ENCODE results near the gene COMMD6.

COMMD6 gene

GRCh38 chr13:75505327-75505726 lies 32.3 kb downstream of the COMMD6 start:
- TF ChIP-seq CTCF (IDR thresholded peaks at IDR 0.05; ENCODE audit: control extremely low read depth, extremely low read depth, low read depth, missing control alignments), result no peak
- DNase-seq (ENCODE audit: extremely low spot score), result no peak
- ChIA-PET CTCF (interaction anchor here (0.9 to 1.5 kb wide), 4 partner anchors 8 to 23 kb away, joined by 3 to 6 read pairs (median 3); partner anchors contain the start of gene TBC1D4), POLR2A (no interaction called here)

- TF ChIP-seq CTCF (IDR thresholded peaks at IDR 0.05; ENCODE audit: control extremely low read depth, extremely low read depth, low read depth, missing control alignments), result no peak
- POLR2A ChIA-PET, result no interaction called here
- CTCF ChIA-PET, result interaction anchor here (6.6 kb wide), 1 partner anchor 11 kb away, joined by 47 read pairs; the partner anchor contains the start of gene TBC1D4
- no peak for DNase-seq (ENCODE audit: extremely low spot score)
Observed at GRCh38 chr13:75495938-75496337, 41.7 kb downstream of the COMMD6 start.

GRCh38 chr13:75494491-75494890 lies 43.1 kb downstream of the COMMD6 start:
- CTCF ChIA-PET, result interaction anchor here (1.4 to 6.6 kb wide), 2 partner anchors 10 to 11 kb away, joined by 3 to 47 read pairs; partner anchors contain the start of gene TBC1D4
- POLR2A ChIA-PET, result interaction anchor here (1.1 kb wide), 1 partner anchor 8 kb away, joined by 3 read pairs; no protein-coding TSS in a partner anchor
- DNase-seq (ENCODE audit: extremely low spot score), result no peak
- no peak for TF ChIP-seq CTCF (IDR thresholded peaks at IDR 0.05; ENCODE audit: control extremely low read depth, extremely low read depth, low read depth, missing control alignments)

GRCh38 chr13:75493156-75493555 lies 44.5 kb downstream of the COMMD6 start:
- CTCF ChIA-PET, result interaction anchor here (1.2 to 6.6 kb wide), 2 partner anchors 8 to 18 kb away, joined by 3 to 47 read pairs; partner anchors contain the start of gene TBC1D4
- TF ChIP-seq CTCF (IDR thresholded peaks at IDR 0.05; ENCODE audit: control extremely low read depth, extremely low read depth, low read depth, missing control alignments), result no peak
- POLR2A ChIA-PET, result no interaction called here
- no peak for DNase-seq (ENCODE audit: extremely low spot score)

- TF ChIP-seq CTCF (IDR thresholded peaks at IDR 0.05; ENCODE audit: control extremely low read depth, extremely low read depth, low read depth, missing control alignments), result no peak
- DNase-seq (ENCODE audit: extremely low spot score), result no peak
- ChIA-PET POLR2A (no interaction called here), CTCF (interaction anchor here (1.1 to 6.6 kb wide), 5 partner anchors 8 to 58 kb away, joined by 3 to 47 read pairs (median 3); partner anchors contain the start of genes TBC1D4 and UCHL3)
Observed at GRCh38 chr13:75492389-75492788, 45.3 kb downstream of the COMMD6 start.

- DNase-seq (ENCODE audit: extremely low spot score), result no peak
- POLR2A ChIA-PET, result no interaction called here
- no peak for TF ChIP-seq CTCF (IDR thresholded peaks at IDR 0.05; ENCODE audit: control extremely low read depth, extremely low read depth, low read depth, missing control alignments)
- CTCF ChIA-PET, result interaction anchor here (0.9 to 1.6 kb wide), 5 partner anchors 10 to 118 kb away, joined by 3 to 7 read pairs (median 3); partner anchors contain the start of genes TBC1D4 and UCHL3
Observed at GRCh38 chr13:75491376-75491775, 46.3 kb downstream of the COMMD6 start.
